Measurements from ENCODE around the gene ANKS1B.
"Not testable (repeated sequence)": the region's sequence is repeated elsewhere in the genome, so short reads cannot be mapped to it uniquely, and the experiment has no call there.

Gene ANKS1B

GRCh38 chr12:99311373-99311772 lies 673.4 kb downstream of the ANKS1B start:
- no peak for DNase-seq
- intact Hi-C loops (cut with DNase I) = no loop called here

- DNase-seq = no peak
- intact Hi-C loops (cut with DNase I) = no loop called here
Measured at GRCh38 chr12:99309812-99310211, 674.9 kb downstream of the ANKS1B start.

- DNase-seq = no peak
Measured at GRCh38 chr12:99302874-99303273, 681.9 kb downstream of the ANKS1B start.

DNA sequence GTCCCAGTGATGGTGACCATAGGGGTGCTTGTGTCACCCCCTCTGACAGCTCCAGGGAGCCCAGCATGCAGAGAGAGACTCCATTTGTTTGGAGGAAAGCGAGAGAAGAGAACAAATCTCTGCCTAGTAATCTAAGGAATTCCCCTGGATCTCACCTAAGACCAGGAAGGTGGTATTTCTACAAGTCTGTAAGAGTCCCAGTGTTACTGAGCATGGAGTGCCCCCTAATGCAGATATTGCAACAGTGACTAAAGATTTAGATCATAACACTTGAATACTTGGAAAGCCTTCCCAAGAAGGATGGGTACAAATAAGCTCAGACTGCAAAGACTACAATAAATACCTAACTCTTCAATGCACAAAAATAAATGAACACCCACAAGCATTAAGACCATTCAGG lies 697.6 kb downstream of the ANKS1B start:
- intact Hi-C loops (cut with DNase I) = no loop called here
- DNase-seq = no peak

More at GRCh38 chr12:99302874-99303273, 681.9 kb downstream of the ANKS1B start:
- intact Hi-C loops (cut with DNase I) = no loop called here

- intact Hi-C loops (cut with DNase I) = no loop called here
- no peak for DNase-seq
Measured at GRCh38 chr12:99284161-99284560, 700.6 kb downstream of the ANKS1B start.

- DNase-seq = no peak
- intact Hi-C loops (cut with DNase I) = no loop called here
Measured at GRCh38 chr12:99282624-99283023, 702.1 kb downstream of the ANKS1B start.

DNA sequence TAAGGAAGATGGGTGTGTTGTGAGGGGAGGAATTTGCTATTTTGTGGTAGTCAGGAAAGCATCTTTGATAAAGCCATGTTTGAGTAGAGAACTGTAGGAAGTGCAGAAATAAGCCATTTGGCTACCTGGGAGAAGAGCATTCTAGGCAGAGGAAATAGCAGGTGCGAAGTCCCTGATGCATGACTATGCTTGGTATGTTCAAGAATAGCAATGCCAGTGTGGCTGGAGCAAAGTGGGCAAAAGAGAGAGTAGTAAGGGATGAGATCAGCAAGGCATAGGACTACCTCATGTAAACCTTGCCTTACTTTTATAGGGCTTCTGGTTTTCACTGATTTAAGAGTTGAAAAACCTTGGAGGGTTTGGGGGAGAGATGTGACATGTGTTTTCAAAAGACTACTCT lies 702.6 kb downstream of the ANKS1B start:
- intact Hi-C loops (cut with DNase I) = no loop called here
- no peak for DNase-seq

- intact Hi-C loops (cut with DNase I) = no loop called here
- no peak for DNase-seq
Measured at GRCh38 chr12:99281277-99281676, 703.5 kb downstream of the ANKS1B start.

- DNase-seq = no peak
- intact Hi-C loops (cut with DNase I) = no loop called here
Measured at GRCh38 chr12:99278899-99279298, 705.8 kb downstream of the ANKS1B start.

GRCh38 chr12:99277591-99278379 lies 707.0 kb downstream of the ANKS1B start:
- intact Hi-C loops (cut with DNase I) = no loop called here
- no peak for DNase-seq

GRCh38 chr12:99271071-99271470 lies 713.7 kb downstream of the ANKS1B start:
- intact Hi-C loops (cut with DNase I) = no loop called here

GRCh38 chr12:99267038-99267437 lies 717.7 kb downstream of the ANKS1B start:
- intact Hi-C loops (cut with DNase I) = no loop called here
- DNase-seq = no peak

More at GRCh38 chr12:99271071-99271470, 713.7 kb downstream of the ANKS1B start:
- DNase-seq = no peak

DNA sequence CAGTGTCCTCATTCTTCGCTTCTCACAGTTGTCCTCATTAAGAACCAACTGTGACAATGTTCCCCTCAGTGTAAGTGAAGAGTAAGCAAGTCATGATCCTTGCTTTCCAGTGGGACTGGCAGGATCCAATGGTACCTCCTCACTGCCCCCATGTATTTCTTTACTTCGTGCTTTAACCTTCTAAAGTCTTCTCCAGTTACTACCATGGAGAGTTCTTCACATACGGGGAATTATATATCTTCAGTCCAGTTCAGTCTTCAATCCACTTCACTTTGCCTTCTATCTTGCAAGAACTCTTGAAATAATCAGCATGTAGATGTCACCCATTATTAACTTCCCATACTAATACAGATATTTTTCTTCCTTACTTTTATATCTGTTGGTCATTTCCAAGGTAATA lies 719.1 kb downstream of the ANKS1B start:
- intact Hi-C loops (cut with DNase I) = no loop called here

DNA sequence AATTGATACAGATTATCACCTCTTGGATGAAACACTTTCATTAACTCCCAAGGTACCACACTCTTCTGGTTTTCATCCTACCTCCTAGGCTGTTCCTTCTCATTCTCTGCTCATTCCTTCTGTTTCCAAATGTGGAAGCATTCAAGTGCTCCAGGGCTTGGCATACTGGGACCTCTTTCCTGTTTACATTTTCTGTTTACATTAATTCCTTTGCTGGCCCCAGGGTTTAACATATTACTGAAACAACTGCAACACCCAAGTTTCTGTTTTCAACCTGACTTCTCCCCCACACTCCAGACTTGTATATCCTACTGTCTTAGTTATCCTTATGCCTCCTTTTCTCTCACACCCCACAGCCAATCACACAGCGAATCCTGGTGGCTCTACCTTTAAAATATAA lies 723.5 kb downstream of the ANKS1B start:
- no peak for DNase-seq
- intact Hi-C loops (cut with DNase I) = no loop called here

More for the DNA sequence above, 719.1 kb downstream of the ANKS1B start:
- DNase-seq = no peak

DNA sequence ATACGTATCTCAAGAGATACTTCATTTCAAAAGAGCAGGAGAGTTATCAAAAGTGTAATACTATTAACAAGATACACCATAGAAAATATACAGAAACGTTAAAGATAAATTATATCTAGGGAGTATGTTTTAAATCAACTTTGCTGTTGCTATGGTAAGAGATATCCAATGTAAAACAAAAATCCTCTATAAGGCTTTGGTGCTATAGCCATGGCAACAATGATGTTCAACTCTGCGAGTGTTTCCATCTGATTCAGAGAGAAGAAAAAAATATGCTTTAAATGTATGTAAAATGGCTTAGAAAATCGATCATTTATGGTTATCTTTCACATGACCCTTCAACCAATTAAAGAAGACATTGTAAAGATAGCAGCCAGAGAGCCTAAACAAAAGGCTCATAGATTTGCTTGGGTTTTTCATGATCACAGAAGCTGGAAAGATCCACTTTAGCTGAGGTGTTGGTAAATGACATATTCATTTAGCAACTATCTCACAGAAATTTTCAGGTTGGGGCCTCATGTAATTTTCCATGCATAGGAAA lies 724.2 kb downstream of the ANKS1B start:
- intact Hi-C loops (cut with DNase I) = no loop called here
- DNase-seq = no peak

DNA sequence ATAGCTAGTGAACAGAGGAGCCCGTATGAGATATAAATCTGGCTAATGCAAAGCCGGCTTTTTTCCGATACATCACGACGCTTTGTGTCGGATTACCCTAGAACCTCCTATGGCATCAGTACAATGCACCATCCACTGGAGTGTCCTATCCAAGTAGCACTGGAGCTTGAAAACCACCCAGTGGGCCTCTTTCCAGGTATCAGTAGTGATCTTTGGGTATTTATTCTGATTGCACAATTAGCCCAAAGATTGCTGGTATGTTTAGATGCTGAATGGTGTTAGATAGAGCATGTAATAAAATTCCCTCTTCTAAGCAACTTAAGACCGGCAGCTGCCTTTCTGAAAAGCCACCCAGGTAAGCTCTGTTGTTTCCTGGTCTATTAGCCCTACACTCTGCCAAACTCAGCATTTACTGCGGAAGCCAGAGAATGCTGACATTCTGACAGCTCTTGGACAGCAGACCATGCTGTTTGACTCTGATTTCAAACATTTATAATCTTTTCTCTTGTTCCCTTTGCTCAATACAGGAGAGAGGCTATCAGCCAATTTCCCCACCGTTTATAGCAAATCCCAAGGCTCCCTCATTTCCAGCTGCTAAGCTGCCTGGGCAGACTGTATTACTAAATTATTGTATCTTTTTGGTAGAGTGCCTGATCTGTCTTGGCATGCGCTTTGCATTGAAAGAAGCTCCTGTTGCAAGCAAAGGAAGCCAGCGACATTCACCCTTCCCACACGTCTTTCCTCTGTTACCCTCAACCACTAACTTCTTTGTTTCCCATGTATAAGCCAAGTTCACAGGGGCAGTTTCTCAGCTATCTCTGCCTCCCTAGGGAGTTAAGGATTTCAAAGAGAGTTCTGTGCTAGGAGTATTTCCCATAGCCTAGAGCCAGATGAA lies 725.4 kb downstream of the ANKS1B start:
- DNase-seq = peak in 1 of 10 donors; percentile 7
- intact Hi-C loops (cut with DNase I) = no loop called here

DNA sequence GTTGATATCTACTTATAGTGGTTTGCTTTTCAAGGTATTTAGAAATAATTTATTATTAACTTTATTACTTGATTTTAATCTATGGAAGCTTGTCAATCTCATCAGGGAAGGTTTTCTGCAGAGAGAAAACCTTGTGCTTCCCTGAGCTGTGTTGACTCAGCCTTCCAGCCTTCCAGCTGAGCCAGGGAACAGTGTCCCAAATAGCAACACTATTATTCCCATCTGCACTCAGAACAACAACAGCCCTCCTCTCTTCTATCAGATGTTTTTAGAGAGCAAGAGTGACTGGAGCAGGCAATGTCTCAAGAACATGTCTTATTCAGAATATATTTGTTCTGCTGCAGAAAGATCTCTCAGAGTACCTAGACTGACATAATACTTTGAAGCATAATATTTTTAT lies 727.1 kb downstream of the ANKS1B start:
- intact Hi-C loops (cut with DNase I) = no loop called here
- peak in 4 of 10 donors; percentile 24 to 81 (median 55) for DNase-seq

GRCh38 chr12:99253068-99253467 lies 731.7 kb downstream of the ANKS1B start:
- intact Hi-C loops (cut with DNase I) = no loop called here
- no peak for DNase-seq

- no peak for DNase-seq
- intact Hi-C loops (cut with DNase I) = no loop called here
Measured at GRCh38 chr12:99250091-99250490, 734.6 kb downstream of the ANKS1B start.

DNA sequence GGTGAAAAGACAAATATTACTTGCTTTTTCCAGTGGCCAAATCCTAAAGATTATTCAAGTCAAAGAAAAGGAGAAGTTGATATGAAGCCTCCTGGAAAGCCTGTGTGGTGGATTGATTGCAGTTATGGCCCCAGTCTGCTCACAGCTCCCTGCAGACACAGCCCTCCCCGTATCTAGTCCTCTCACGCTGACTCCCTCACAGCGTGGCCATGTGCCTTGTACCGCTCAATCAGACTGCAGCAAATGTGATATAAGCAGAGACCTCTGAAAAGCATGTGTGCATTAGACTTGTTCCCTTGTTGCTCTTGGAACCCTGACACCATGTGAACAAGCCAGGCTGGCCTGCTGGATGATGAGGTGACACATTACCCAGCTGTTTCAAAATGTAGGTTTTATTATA lies 735.2 kb downstream of the ANKS1B start:
- DNase-seq = peak in 1 of 10 donors; percentile 63
- intact Hi-C loops (cut with DNase I) = no loop called here

- DNase-seq = peak in 5 of 10 donors; percentile 9 to 77 (median 60)
- intact Hi-C loops (cut with DNase I) = not testable (repeated sequence)
Measured at GRCh38 chr12:99237907-99238538, 746.7 kb downstream of the ANKS1B start.

Measured in posterior cingulate gyrus (tissue), 11 donors.